NCI-H526 (cell line): Measurements from ENCODE around the gene IL3.

Experiments used
- DNase-seq, 2 experiments: peaks; one replicate each; lab custom pipeline; 2025; lab: John Stamatoyannopoulos, UW

The IL3 gene

GRCh38 chr5:132072528-132072927 is 12.1 kb downstream of the IL3 start:
- DNase-seq: no peak

DNA sequence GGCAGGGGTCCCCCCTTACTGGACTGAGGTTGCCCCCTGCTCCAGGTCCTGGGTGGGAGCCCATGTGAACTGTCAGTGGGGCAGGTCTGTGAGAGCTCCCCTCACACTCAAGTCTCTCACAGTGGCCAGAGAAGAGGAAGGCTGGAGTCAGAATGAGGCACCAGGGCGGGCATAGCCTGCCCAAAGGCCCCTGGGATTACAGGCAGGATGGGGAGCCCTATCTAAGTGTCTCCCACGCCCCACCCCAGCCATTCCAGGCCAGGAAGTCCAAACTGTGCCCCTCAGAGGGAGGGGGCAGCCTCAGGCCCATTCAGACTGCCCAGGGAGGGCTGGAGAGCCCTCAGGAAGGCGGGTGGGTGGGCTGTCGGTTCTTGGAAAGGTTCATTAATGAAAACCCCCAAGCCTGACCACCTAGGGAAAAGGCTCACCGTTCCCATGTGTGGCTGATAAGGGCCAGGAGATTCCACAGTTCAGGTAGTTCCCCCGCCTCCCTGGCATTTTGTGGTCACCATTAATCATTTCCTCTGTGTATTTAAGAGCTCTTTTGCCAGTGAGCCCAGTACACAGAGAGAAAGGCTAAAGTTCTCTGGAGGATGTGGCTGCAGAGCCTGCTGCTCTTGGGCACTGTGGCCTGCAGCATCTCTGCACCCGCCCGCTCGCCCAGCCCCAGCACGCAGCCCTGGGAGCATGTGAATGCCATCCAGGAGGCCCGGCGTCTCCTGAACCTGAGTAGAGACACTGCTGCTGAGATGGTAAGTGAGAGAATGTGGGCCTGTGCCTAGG is 13.0 kb downstream of the IL3 start, which contains the start of gene CSF2:
CSF2 (plus strand) TSS at position 559 of the 783 bp plus-strand sequence; CDS start at position 594, 35 bp downstream.
- DNase-seq: no peak

DNA sequence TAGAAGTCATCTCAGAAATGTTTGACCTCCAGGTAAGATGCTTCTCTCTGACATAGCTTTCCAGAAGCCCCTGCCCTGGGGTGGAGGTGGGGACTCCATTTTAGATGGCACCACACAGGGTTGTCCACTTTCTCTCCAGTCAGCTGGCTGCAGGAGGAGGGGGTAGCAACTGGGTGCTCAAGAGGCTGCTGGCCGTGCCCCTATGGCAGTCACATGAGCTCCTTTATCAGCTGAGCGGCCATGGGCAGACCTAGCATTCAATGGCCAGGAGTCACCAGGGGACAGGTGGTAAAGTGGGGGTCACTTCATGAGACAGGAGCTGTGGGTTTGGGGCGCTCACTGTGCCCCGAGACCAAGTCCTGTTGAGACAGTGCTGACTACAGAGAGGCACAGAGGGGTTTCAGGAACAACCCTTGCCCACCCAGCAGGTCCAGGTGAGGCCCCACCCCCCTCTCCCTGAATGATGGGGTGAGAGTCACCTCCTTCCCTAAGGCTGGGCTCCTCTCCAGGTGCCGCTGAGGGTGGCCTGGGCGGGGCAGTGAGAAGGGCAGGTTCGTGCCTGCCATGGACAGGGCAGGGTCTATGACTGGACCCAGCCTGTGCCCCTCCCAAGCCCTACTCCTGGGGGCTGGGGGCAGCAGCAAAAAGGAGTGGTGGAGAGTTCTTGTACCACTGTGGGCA is 13.8 kb downstream of the IL3 start:
- no peak for DNase-seq

GRCh38 chr5:132074772-132075718 is 14.6 kb downstream of the IL3 start:
- DNase-seq: no peak

GRCh38 chr5:132075719-132076077 is 15.2 kb downstream of the IL3 start:
- DNase-seq: no peak

DNA sequence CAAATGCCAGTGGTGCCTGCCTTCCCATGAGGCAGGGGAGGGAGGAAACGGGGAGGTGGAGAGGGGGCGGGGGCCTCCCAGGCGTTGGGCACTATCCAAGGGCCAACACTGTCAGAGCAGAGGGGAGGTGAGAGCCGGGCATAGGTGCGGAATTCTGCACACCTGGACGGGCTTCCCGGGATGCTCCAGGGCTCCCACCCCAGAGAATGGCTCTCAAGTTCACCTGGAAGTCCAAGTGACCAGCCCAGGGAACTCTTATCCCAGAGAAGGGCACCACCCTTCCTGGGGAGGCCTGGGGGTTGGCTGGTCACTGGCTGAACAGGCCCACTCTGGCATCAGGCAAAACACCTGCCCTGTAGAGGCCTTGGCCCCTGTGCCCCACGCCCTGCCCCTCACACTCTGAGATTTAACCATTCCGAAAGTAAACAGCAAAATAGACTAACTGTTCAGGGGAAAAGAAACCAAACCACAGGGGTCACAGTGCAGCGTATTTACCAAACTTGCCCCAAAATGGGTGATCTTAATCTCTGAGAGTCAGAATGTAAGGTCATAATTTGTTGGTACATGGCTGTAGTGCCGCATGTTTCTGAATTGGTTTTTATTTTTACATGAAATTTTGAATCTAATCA is 15.9 kb downstream of the IL3 start:
- DNase-seq: no peak

GRCh38 chr5:132076983-132077382 is 16.5 kb downstream of the IL3 start:
- DNase-seq: no peak

- no peak for DNase-seq
Observed at GRCh38 chr5:132079081-132079480, 18.6 kb downstream of the IL3 start.

DNA sequence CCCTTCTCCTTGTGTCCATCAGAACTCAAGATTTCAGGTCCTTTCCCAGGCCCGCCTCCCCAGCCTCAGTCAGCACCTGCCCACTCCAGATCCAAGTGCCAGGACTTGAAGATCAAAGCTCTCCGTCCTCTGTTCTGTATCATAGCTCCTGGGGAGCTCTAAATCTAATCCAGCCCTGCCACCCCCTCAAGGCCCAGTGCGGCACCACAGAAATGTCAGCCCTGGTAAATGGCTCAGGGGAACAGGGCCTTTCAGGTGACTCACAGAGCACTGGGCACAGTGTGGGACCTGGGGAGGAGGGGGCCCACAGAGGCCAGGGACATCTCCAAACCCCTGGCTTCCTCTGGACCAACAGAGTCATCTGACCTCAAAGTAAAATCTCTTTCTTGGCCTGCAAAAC is 19.2 kb downstream of the IL3 start:
- DNase-seq: no peak

GRCh38 chr5:132080595-132080994 is 20.1 kb downstream of the IL3 start:
- no peak for DNase-seq

DNA sequence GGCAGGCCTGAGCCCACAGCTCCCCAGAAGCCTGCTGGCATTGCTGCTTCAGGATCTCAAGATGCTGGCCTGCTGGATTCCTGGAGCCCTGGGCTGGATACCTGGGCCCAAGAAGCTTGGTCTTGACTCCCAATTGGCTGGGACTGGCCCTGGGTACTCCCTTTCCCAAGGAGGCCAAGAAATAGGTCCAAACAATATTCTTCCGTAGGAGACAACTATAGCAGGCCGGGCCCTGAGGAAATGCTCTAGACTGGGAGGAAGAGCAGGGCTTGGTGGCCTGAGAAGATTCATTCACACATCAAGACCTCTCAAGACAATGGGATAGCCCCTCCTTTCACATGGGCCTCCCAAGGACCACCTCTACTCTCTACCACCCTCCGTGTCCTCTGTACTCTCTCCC is 21.0 kb downstream of the IL3 start:
- no peak for DNase-seq

DNA sequence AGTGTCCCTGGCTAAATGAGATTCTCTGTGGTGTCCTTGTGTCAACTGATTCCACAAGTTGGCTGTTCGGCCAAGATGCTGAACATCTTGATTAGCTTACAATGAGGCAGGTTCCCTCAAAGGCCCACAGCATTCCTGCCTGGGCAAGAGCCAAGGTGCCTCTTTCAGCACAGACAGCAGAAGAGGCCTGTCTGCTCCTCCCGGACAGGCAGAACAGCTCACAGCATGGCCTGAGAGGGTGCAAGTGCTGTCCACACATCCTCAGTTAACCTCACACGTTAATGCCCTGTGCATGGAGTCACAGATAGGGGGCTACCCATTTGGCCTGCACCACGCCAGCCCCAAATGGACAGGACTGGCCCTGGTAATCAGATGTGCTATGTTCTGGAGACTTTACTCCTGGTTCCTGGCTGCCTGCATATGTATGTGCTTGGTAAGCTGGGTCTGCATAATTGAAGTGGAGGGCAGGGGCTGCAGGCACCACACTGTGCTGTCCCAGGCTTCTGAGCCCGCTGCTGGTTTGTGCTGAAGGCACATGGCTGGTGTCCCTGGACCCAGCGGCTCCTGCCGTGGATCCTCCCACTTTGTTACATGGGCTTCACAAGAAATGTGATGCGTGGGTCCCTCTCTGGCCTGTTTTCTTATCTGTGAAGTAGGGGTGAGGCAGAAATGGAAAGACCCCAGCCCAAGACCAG is 22.0 kb downstream of the IL3 start:
- DNase-seq: no peak

- no peak for DNase-seq
Observed at GRCh38 chr5:132083071-132083678, 22.7 kb downstream of the IL3 start.

GRCh38 chr5:132085686-132086085 is 25.2 kb downstream of the IL3 start:
- no peak for DNase-seq

- DNase-seq: no peak
Observed at GRCh38 chr5:132086277-132086794, 25.9 kb downstream of the IL3 start.

DNA sequence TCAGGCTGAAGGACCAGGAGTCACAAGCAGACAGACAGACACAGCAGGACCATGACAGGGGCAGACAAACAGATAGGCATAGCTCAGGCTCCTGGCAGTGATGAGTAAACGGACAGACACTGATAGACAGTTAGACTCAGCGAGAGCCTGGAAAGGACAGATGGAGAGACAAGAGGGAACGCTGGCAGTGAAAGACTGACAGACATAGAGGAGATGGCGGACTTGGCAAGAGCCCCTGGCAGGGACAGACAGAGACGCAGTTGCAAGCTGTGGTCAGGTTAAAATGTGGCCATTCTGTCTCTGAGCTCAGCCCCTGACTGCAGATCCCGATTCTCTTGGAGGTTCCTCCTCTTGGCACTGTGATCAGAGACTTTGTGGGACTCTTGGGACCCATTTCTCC is 26.7 kb downstream of the IL3 start:
- DNase-seq: no peak

GRCh38 chr5:132087661-132088060 is 27.2 kb downstream of the IL3 start:
- DNase-seq: no peak

GRCh38 chr5:132089363-132089762 is 28.9 kb downstream of the IL3 start:
- no peak for DNase-seq

DNA sequence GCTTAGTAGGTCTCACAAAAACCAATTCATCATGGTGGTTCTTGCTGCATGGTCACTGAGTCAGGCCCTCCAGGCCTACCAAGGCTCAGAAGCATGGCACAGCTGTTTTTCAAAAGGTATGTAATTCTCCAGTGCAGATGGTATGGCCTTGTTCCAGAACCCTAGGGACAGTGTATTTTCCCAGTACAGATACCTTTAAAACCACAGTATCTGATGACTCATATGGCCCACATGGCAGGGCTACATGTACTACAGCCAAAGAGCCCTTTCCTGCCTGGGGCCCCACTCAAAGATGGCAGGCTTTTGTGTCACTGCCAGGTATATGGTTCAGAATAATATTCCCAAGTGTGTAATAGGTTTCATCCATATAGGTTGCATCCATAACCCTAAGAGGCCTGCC is 29.7 kb downstream of the IL3 start:
- no peak for DNase-seq

GRCh38 chr5:132093271-132093670 is 32.8 kb downstream of the IL3 start:
- DNase-seq: no peak
